BLaER1 treated with 17β-estradiol and CSF1 and Interleukin-3, amounts not matched to agents 10 nM and 100 nM (cell line): ENCODE measurements around the gene MPRIP.

Experiments used
- H3K27ac ChIP-seq, 11 experiments: shearing (Covaris generic); formaldehyde crosslinking; 2 replicates each; pipeline ENCODE4 v1.8.1; 2022
- H3K27me3 ChIP-seq, 11 experiments: shearing (Covaris generic); formaldehyde crosslinking; 2 replicates each; pipeline ENCODE4 v1.8.1; 2022
- H3K36me3 ChIP-seq, 11 experiments: shearing (Covaris generic); formaldehyde crosslinking; 2 replicates each; pipeline ENCODE4 v1.8.1; 2022
- H3K4me1 ChIP-seq, 10 experiments: shearing (Covaris generic); formaldehyde crosslinking; 2 replicates each; pipeline ENCODE4 v1.8.1; 2022
- H3K4me2 ChIP-seq, 11 experiments: shearing (Covaris generic); formaldehyde crosslinking; 2 replicates each; pipeline ENCODE4 v1.8.1; 2022
- H3K4me3 ChIP-seq, 10 experiments: shearing (Covaris generic); formaldehyde crosslinking; 2 replicates each; pipeline ENCODE4 v1.8.1; 2022
- H3K9ac ChIP-seq, 11 experiments: shearing (Covaris generic); formaldehyde crosslinking; 2 replicates each; pipeline ENCODE4 v1.8.1; 2022
- H3K9me3 ChIP-seq, 11 experiments: shearing (Covaris generic); formaldehyde crosslinking; replicated peaks in 1 of 11; 2 replicates each; pipeline ENCODE4 v1.8.1; 2022
- H4K20me1 ChIP-seq, 11 experiments: shearing (Covaris generic); formaldehyde crosslinking; 2 replicates each; pipeline ENCODE4 v1.8.1; 2022
- Cebpa-rat ChIP-seq, 11 experiments: shearing (Covaris generic); IDR thresholded peaks; 2 replicates each; pipeline ENCODE4 v1.8.1; 2022

MPRIP gene

DNA sequence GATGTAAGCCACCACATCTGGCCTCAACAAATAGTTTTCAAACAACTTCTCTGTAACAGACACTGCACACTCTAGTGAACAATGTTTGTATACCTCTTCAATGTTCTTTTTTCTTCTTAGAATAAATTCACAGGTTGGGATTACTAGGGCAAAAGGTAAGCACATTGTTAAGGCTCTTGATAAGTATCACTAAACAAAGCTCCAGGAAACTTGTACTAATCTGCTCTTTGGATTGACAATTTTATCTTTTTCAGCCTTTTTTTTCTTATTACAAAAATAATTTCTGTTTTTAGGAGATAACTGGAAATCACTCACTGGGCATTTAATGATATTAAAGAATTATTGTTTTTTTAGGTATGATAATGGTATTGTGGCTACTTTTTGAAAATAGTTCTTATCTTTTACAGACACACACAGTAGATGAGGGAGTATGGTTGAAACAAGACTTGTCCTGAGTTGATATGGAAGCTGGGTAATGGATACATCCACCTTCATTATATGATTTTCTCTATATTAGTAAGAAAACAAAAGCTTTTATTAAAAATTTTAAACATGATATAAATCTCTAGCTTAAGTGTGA is 7.7 kb upstream of the MPRIP start:
- Histone ChIP-seq H4K20me1 (peaks cover 0 to 5% (median 0%) of the 10 kb centered on the region in 11 experiments; a peak in 5 of 22 replicates), H3K9me3 (no peaks in the 10 kb centered on the region), H3K27me3 (no peaks in the 10 kb centered on the region), H3K4me2 (peak overlapping the region in 8 of 11 experiments; percentile 6 to 83 (median 43); a peak in 14 of 22 replicates), H3K9ac (no peak overlapping the region), H3K4me1 (peaks cover 29 to 90% (median 75%) of the 10 kb centered on the region in 10 experiments), H3K27ac (no peak overlapping the region), H3K4me3 (no peak overlapping the region), H3K36me3 (no peaks in the 10 kb centered on the region)
- no peak for TF ChIP-seq Cebpa-rat (IDR thresholded peaks at IDR 0.05)

DNA sequence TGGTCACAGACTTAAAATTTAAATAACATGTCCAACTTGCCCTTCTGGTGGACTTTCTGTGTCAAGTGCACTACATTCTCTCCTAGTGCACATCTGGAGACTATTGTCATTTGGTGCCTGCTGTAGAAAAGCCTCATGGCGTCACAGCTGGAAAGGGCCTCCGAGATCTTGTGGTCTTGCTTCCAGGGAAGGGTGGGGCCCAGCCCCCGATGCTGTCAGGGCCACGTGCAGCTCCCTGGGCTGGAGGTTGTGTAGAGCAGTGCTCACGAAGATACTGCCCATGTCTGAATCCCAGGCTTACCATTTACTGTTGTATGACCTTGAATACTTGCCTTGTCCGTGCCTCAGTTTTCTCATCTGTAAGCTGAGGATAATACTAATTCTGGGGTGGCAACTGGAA is 6.8 kb upstream of the MPRIP start:
- no peaks in the 10 kb centered on the region; a peak in 1 of 22 replicates for H4K20me1 ChIP-seq
- H3K4me2 ChIP-seq = peak overlapping the region; percentile 55 to 88 (median 80); a peak in 21 of 22 replicates
- TF ChIP-seq Cebpa-rat (IDR thresholded peaks at IDR 0.05) = no peak
- H3K4me3 ChIP-seq = no peak overlapping the region
- no peaks in the 10 kb centered on the region for H3K36me3 ChIP-seq
- no peaks in the 10 kb centered on the region for H3K27me3 ChIP-seq
- no peaks in the 10 kb centered on the region for H3K9me3 ChIP-seq
- H3K4me1 ChIP-seq = peaks cover 25 to 90% (median 75%) of the 10 kb centered on the region in 10 experiments
- H3K27ac ChIP-seq = peak overlapping the region in 8 of 11 experiments; percentile 43 to 71 (median 64); a peak in 15 of 22 replicates
- peak overlapping the region in 4 of 11 experiments; percentile 14 to 63 (median 46); a peak in 6 of 22 replicates for H3K9ac ChIP-seq

DNA sequence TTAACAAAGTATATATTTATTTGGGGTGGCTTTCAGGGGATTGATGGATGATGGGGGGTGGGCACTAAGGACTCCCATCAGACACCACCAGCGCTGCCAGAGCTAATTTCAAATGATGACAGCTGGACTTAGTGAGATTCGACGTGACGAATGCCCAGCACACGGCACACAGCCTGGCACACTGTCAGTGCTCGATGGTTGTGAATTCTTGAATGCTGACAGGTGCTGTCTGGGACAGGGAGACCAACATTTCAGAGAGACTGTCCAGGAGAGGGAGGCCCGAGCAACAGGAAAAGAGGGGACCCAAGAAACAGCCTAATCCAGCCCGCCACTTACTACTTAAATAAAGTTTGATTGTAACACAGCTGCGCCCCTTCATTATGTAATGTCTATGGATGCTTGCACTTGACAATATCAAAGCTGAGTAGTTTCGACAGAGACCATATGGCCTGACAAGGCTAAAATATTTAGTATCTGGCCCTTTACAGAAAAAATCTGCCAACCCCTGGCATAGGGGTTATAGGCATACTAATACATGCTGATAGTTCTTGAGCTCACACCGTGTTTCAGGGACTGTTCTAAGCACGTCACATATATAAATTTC is 6.2 kb upstream of the MPRIP start:
- Histone ChIP-seq H3K36me3 (no peaks in the 10 kb centered on the region), H3K9me3 (no peaks in the 10 kb centered on the region), H3K27me3 (no peaks in the 10 kb centered on the region), H4K20me1 (no peaks in the 10 kb centered on the region; a peak in 1 of 22 replicates), H3K9ac (peak overlapping the region in 7 of 11 experiments; percentile 14 to 63 (median 42); a peak in 15 of 22 replicates), H3K4me1 (peaks cover 27 to 90% (median 74%) of the 10 kb centered on the region in 10 experiments), H3K27ac (peak overlapping the region in 9 of 11 experiments; percentile 43 to 71 (median 62); a peak in 19 of 22 replicates), H3K4me3 (no peak overlapping the region), H3K4me2 (peak overlapping the region; percentile 55 to 88 (median 80))
- TF ChIP-seq Cebpa-rat (IDR thresholded peaks at IDR 0.05) = no peak

DNA sequence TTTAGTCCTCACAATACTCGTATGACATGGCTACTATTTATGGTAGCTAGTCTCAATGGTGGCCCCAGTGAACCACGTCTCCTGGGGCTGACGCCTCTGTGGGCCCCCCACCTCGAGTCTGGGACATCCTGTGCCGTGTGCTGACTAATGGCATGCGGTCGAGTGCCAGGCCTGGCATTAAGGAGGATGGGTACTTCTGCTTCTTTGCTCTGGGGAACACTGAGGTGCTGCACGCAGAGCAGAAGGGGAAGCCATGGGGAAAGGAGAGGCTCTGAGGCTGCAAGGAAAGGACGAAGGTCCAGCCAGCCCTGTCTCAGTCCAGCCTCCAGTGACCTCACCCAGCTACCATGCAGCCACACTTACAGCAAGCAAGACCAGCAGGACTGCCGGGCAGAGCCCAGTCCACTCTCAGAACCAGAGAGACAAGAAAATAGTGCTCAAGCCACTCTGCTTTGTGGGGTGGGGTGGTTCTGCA is 5.7 kb upstream of the MPRIP start:
- Histone ChIP-seq H3K27me3 (no peaks in the 10 kb centered on the region), H3K27ac (peak overlapping the region in 9 of 11 experiments; percentile 43 to 71 (median 62); a peak in 19 of 22 replicates), H4K20me1 (peaks cover 0 to 3% (median 0%) of the 10 kb centered on the region in 11 experiments; a peak in 2 of 22 replicates), H3K4me3 (no peak overlapping the region), H3K9ac (peak overlapping the region in 8 of 11 experiments; percentile 14 to 63 (median 40); a peak in 14 of 22 replicates), H3K4me1 (peaks cover 32 to 90% (median 77%) of the 10 kb centered on the region in 10 experiments), H3K4me2 (peak overlapping the region; percentile 55 to 88 (median 80)), H3K36me3 (no peaks in the 10 kb centered on the region), H3K9me3 (no peaks in the 10 kb centered on the region)
- TF ChIP-seq Cebpa-rat (IDR thresholded peaks at IDR 0.05) = no peak

DNA sequence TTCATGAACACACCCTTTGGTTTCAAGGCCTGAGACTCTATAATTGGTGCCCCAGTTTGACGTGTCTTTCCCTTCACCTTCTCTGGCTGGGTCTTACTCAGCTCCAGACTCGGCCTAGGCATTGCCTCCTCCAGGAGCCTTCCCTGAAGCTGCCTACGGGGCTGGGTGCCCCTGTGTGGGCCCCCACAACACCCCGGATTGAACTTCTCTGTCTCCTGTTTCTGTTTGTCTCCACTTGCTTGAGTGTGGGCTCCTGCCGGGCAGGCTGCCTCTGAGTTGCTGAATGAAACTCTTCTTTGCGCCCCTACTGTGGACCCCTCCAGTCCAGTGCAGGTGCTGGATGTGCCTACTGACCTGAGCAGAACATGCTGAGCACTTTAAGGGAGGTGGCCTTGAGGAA is 2.3 kb upstream of the MPRIP start:
- H3K4me2 ChIP-seq = peak overlapping the region in 9 of 11 experiments; percentile 14 to 65 (median 42); a peak in 16 of 22 replicates
- H3K27ac ChIP-seq = peak overlapping the region in 3 of 11 experiments; percentile 11 to 24 (median 16); a peak in 3 of 22 replicates
- H3K4me3 ChIP-seq = no peak overlapping the region
- TF ChIP-seq Cebpa-rat (IDR thresholded peaks at IDR 0.05) = no peak
- H3K4me1 ChIP-seq = peaks cover 55 to 84% (median 75%) of the 10 kb centered on the region in 10 experiments
- no peaks in the 10 kb centered on the region for H3K9me3 ChIP-seq
- peaks cover 17 to 27% (median 22%) of the 10 kb centered on the region in 11 experiments; a peak in 21 of 22 replicates for H4K20me1 ChIP-seq
- 0 out of 22 replicates have a peak overlapping the region, but pooled peaks of 2 of the 11 experiments have one; percentile 7 to 45 for H3K9ac ChIP-seq
- no peaks in the 10 kb centered on the region for H3K36me3 ChIP-seq
- no peaks in the 10 kb centered on the region for H3K27me3 ChIP-seq

DNA sequence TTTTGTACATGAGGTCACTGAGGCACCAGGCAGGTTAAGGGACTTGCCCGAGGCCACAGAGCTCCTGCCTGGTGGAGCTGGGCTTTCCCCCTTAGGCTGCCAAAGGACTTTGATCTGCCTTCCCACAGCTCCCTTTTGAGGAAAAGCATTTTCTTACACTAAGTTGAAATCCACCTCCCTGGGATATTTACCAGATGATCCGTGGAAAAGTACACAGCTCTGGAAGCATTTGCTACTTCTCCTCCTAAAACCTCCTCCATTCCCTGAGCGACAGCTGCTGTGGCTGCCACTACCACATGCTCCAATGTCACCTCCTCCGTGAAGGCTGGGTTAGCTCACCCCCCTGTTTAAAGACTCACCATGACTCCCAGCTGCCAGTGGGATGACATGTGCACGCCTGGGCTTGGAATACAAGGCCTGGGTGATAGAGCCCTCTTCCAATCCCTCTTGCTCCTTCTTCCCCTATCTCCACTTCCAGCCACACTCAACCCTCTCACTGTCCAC is 1.2 kb upstream of the MPRIP start:
- Histone ChIP-seq H3K9ac (peak overlapping the region in 7 of 11 experiments; percentile 16 to 64 (median 57); a peak in 12 of 22 replicates), H3K4me2 (peak overlapping the region; percentile 65 to 95 (median 83)), H3K36me3 (no peaks in the 10 kb centered on the region), H3K9me3 (no peaks in the 10 kb centered on the region; a peak in 1 of 22 replicates), H3K4me1 (peaks cover 59 to 84% (median 74%) of the 10 kb centered on the region in 10 experiments), H4K20me1 (peaks cover 24 to 38% (median 32%) of the 10 kb centered on the region in 11 experiments; a peak in 21 of 22 replicates), H3K27ac (peak overlapping the region in 4 of 11 experiments; percentile 14 to 67 (median 52); a peak in 4 of 22 replicates), H3K27me3 (no peaks in the 10 kb centered on the region), H3K4me3 (peak overlapping the region in 4 of 10 experiments; percentile 31 to 88 (median 84); a peak in 2 of 20 replicates)
- TF ChIP-seq Cebpa-rat (IDR thresholded peaks at IDR 0.05) = no peak

DNA sequence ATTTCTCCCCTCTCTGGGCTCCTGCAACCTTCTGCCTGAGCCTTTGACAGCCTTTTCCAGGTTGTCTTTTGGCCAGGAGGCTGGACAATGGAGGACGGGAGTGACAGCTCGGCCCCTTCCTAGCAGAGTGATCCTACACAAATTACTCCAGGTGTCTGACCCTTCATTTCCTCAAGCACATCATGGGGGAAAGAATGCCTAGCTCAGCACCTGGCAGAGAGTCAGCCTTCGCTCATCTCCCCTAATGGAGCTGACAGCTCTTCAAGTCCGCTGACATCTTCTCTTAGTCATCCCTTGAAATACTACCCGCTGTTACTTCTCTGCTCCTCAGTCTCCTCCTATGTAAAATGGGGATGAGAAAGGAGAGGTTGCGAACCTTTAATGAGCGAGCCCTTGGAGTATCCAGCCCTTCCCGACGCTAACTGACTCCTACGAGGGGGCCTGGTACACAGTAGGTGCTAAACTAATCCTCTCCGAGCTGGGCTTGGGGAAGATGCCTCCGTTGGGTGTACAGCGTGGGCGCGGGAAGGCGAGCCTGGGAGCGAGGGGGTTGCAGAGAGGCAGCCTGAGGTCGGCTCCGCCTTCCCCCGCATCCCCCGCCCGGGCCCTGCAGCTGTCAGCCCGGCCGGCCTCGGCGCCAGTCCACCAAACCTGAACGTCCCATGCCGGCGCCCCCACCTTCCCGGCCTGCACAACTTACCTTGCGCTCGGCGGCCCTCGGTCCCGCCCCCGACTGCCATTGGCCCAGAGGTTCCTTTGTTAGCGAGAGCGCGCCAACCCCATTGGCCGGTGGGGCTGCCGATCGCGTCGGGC is 480 bp upstream of the MPRIP start:
- peaks cover 27 to 45% (median 39%) of the 10 kb centered on the region in 11 experiments; a peak in 21 of 22 replicates for H4K20me1 ChIP-seq
- peak overlapping the region; percentile 31 to 96 (median 84); a peak in 18 of 20 replicates for H3K4me3 ChIP-seq
- no peaks in the 10 kb centered on the region for H3K27me3 ChIP-seq
- peaks cover 0 to 3% (median 0%) of the 10 kb centered on the region in 11 experiments; a peak in 4 of 22 replicates for H3K9me3 ChIP-seq
- H3K27ac ChIP-seq = peak overlapping the region in 9 of 11 experiments; percentile 18 to 67 (median 46); a peak in 13 of 22 replicates
- H3K36me3 ChIP-seq = 0 out of 22 replicates have a peak, but pooled peaks cover 0 to 2% (median 0%) of the 10 kb centered on the region in 11 experiments
- H3K4me2 ChIP-seq = peak overlapping the region; percentile 65 to 95 (median 83)
- peaks cover 59 to 84% (median 74%) of the 10 kb centered on the region in 10 experiments for H3K4me1 ChIP-seq
- no peak for TF ChIP-seq Cebpa-rat (IDR thresholded peaks at IDR 0.05)
- peak overlapping the region; percentile 10 to 94 (median 62); a peak in 19 of 22 replicates for H3K9ac ChIP-seq
